WTC11 (cell line): Measurements from ENCODE around the gene FAM124A. TPM values are rescaled to one million over a fixed set of nuclear protein-coding genes. Genes with fewer than 3 reads are reported as not detected.

Experiments used
- ATAC-seq: fragments of 200-7000 bp; cut with Tn5 transposase; 2 replicates; pipeline ENCODE4 v1.10.0; 2021; ENCODE audit warnings: mild to moderate bottlenecking, moderate library complexity
- CTCF ChIA-PET: fragments of 300-600 bp; sonication (Branson Sonifier 250); formaldehyde crosslinking; loops from one replicate; lab custom pipeline; 2021; ENCODE audit warnings: antibody characterized with exemption; lab: Charles Lee
- POLR2A ChIA-PET: fragments of 350-600 bp; sonication (Branson Sonifier 250); formaldehyde crosslinking; loops from one replicate; lab custom pipeline; 2021; ENCODE audit warnings: antibody characterized with exemption; lab: Charles Lee
- DNase-seq: peaks from one replicate; pipeline ENCODE4 v3.0.0; 2021; ENCODE audit warnings: low spot score
- H3K27ac Mint-ChIP-seq: 2 replicates; pipeline ENCODE4 v1.8.0; 2021; ENCODE audit warnings: mixed read lengths
- H3K27me3 Mint-ChIP-seq: 2 replicates; pipeline ENCODE4 v1.8.0; 2021; ENCODE audit warnings: low read depth, mild to moderate bottlenecking, moderate library complexity, mixed read lengths
- H3K36me3 Mint-ChIP-seq: 2 replicates; pipeline ENCODE4 v1.8.0; 2021; ENCODE audit warnings: mixed read lengths
- H3K4me1 Mint-ChIP-seq: 2 replicates; pipeline ENCODE4 v1.8.0; 2022; ENCODE audit warnings: mixed read lengths
- H3K4me3 Mint-ChIP-seq: 2 replicates; pipeline ENCODE4 v1.8.0; 2021; ENCODE audit warnings: mild to moderate bottlenecking, moderate library complexity, mixed read lengths
- H3K9me3 Mint-ChIP-seq: 2 replicates; pipeline ENCODE4 v1.8.0; 2021; ENCODE audit warnings: mixed read lengths
- CREB1 ChIP-seq: sonication (generic); formaldehyde crosslinking; IDR thresholded peaks from 2 replicates; pipeline ENCODE4 v1.8.0; 2023; ENCODE audit warnings: mild to moderate bottlenecking, missing genetic modification reagents
- E2F1 ChIP-seq: sonication (generic); formaldehyde crosslinking; IDR thresholded peaks from 2 replicates; pipeline ENCODE4 v1.8.0; 2022; ENCODE audit warnings: mild to moderate bottlenecking, missing genetic modification reagents
- EMX1 ChIP-seq: fragments of 250-450 bp; sonication (Bioruptor Pico); IDR thresholded peaks from 2 replicates; pipeline ENCODE4 v1.8.0; 2021; ENCODE audit warnings: mild to moderate bottlenecking
- FOXP1 ChIP-seq: sonication (generic); formaldehyde crosslinking; IDR thresholded peaks from 2 replicates; pipeline ENCODE4 v1.8.0; 2022; ENCODE audit warnings: missing genetic modification reagents, mild to moderate bottlenecking, moderate library complexity, borderline replicate concordance
- IRF1 ChIP-seq: sonication (generic); formaldehyde crosslinking; IDR thresholded peaks from 2 replicates; pipeline ENCODE4 v1.8.0; 2023; ENCODE audit warnings: missing genetic modification reagents
- IRF2 ChIP-seq: sonication (generic); formaldehyde crosslinking; IDR thresholded peaks from 2 replicates; pipeline ENCODE4 v1.8.0; 2022; ENCODE audit warnings: low read depth, missing genetic modification reagents, borderline replicate concordance
- MAX ChIP-seq: sonication (generic); formaldehyde crosslinking; IDR thresholded peaks from 2 replicates; pipeline ENCODE4 v1.8.0; 2022; ENCODE audit warnings: mild to moderate bottlenecking, missing genetic modification reagents
- MXD4 ChIP-seq: fragments of 250-450 bp; sonication (Bioruptor Pico); IDR thresholded peaks from 2 replicates; pipeline ENCODE4 v1.8.0; 2021; ENCODE audit warnings: mild to moderate bottlenecking, moderate library complexity, borderline replicate concordance
- MYBL2 ChIP-seq: sonication (generic); formaldehyde crosslinking; IDR thresholded peaks from 2 replicates; pipeline ENCODE4 v1.8.1; 2023; ENCODE audit warnings: mild to moderate bottlenecking, moderate library complexity, missing genetic modification reagents
- PREB ChIP-seq: sonication (generic); formaldehyde crosslinking; IDR thresholded peaks from 2 replicates; pipeline ENCODE4 v1.8.1; 2022; ENCODE audit warnings: mild to moderate bottlenecking, missing genetic modification reagents, moderate library complexity, borderline replicate concordance
- SMAD3 ChIP-seq: sonication (generic); formaldehyde crosslinking; IDR thresholded peaks from 2 replicates; pipeline ENCODE4 v1.8.0; 2022; ENCODE audit warnings: missing genetic modification reagents, mild to moderate bottlenecking, borderline replicate concordance
- ZBTB21 ChIP-seq: sonication (generic); formaldehyde crosslinking; IDR thresholded peaks from 2 replicates; pipeline ENCODE4 v1.8.1; 2023; ENCODE audit warnings: mild to moderate bottlenecking, missing genetic modification reagents, borderline replicate concordance
- ZNF423 ChIP-seq: fragments of 250-450 bp; sonication (Bioruptor Pico); IDR thresholded peaks from 2 replicates; pipeline ENCODE4 v2.1.2; 2022; ENCODE audit warnings: mild to moderate bottlenecking, moderate library complexity
- ZNF671 ChIP-seq: fragments of 250-450 bp; sonication (Bioruptor Pico); IDR thresholded peaks from 2 replicates; pipeline ENCODE4 v1.8.0; 2021; ENCODE audit warnings: mild to moderate bottlenecking
- total RNA-seq: library from RNA; stranded (reverse); gene quantifications from 3 replicates; pipeline ENCODE4 v1.2.3, GENCODE V29; 2021
- TF ChIP-seq, protein P1 (sequence below): sonication (generic); formaldehyde crosslinking; IDR thresholded peaks from 2 replicates; pipeline ENCODE4 v1.8.0; 2023; ENCODE audit warnings: mild to moderate bottlenecking, missing genetic modification reagents
- TF ChIP-seq, protein P2 (sequence below): sonication (generic); formaldehyde crosslinking; IDR thresholded peaks from 2 replicates; pipeline ENCODE4 v1.8.1; 2023; ENCODE audit warnings: mild to moderate bottlenecking, missing genetic modification reagents

The FAM124A gene
- total RNA-seq, 1 experiment from 2014 or later = 45.8 TPM

GRCh38 chr13:51227404-51227803, 5.2 kb downstream of the FAM124A start (continued):
- TF ChIP-seq, protein P1, sequence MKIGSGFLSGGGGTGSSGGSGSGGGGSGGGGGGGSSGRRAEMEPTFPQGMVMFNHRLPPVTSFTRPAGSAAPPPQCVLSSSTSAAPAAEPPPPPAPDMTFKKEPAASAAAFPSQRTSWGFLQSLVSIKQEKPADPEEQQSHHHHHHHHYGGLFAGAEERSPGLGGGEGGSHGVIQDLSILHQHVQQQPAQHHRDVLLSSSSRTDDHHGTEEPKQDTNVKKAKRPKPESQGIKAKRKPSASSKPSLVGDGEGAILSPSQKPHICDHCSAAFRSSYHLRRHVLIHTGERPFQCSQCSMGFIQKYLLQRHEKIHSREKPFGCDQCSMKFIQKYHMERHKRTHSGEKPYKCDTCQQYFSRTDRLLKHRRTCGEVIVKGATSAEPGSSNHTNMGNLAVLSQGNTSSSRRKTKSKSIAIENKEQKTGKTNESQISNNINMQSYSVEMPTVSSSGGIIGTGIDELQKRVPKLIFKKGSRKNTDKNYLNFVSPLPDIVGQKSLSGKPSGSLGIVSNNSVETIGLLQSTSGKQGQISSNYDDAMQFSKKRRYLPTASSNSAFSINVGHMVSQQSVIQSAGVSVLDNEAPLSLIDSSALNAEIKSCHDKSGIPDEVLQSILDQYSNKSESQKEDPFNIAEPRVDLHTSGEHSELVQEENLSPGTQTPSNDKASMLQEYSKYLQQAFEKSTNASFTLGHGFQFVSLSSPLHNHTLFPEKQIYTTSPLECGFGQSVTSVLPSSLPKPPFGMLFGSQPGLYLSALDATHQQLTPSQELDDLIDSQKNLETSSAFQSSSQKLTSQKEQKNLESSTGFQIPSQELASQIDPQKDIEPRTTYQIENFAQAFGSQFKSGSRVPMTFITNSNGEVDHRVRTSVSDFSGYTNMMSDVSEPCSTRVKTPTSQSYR (CRISPR knock-in tag) = no peak
- TF ChIP-seq MYBL2 (no peak), IRF1 (CRISPR knock-in tag) (no peak), ZNF423 (CRISPR knock-in tag) (no peak), ZNF671 (CRISPR knock-in tag) (no peak), IRF2 (CRISPR knock-in tag) (no peak)

- Mint-ChIP-seq H3K9me3 (no peaks in the 10 kb centered on the region; the same call in 1 of the 2 replicates), H3K27me3 (no peaks in the 10 kb centered on the region), H3K4me1 (peaks cover 76% of the 10 kb centered on the region), H3K27ac (peak overlapping the region; percentile 94), H3K4me3 (peak overlapping the region; percentile 22), H3K36me3 (peaks cover 46% of the 10 kb centered on the region)
- ATAC-seq = no peak
- CTCF ChIA-PET = interaction anchor here (1.3 to 3.6 kb wide), 5 partner anchors 15 to 108 kb away, joined by 4 to 17 read pairs (median 4); no protein-coding TSS in a partner anchor
- DNase-seq = no peak
- POLR2A ChIA-PET = interaction anchor here (1.7 kb wide), 1 partner anchor 15 kb away, joined by 7 read pairs; no protein-coding TSS in a partner anchor
- TF ChIP-seq E2F1 (CRISPR knock-in tag) = no peak
- TF ChIP-seq SMAD3 (CRISPR knock-in tag) = no peak
- TF ChIP-seq, protein P1 (CRISPR knock-in tag) = no peak
- TF ChIP-seq FOXP1 (CRISPR knock-in tag) = no peak
- no peak for TF ChIP-seq ZBTB21
- no peak for TF ChIP-seq PREB (CRISPR knock-in tag)
- TF ChIP-seq CREB1 (CRISPR knock-in tag) = no peak
- no peak for TF ChIP-seq EMX1 (CRISPR knock-in tag)
- TF ChIP-seq IRF1 (CRISPR knock-in tag) = no peak
- TF ChIP-seq, protein P2, sequence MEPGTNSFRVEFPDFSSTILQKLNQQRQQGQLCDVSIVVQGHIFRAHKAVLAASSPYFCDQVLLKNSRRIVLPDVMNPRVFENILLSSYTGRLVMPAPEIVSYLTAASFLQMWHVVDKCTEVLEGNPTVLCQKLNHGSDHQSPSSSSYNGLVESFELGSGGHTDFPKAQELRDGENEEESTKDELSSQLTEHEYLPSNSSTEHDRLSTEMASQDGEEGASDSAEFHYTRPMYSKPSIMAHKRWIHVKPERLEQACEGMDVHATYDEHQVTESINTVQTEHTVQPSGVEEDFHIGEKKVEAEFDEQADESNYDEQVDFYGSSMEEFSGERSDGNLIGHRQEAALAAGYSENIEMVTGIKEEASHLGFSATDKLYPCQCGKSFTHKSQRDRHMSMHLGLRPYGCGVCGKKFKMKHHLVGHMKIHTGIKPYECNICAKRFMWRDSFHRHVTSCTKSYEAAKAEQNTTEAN (CRISPR knock-in tag) = no peak
- no peak for TF ChIP-seq MXD4 (CRISPR knock-in tag)
- TF ChIP-seq MAX (CRISPR knock-in tag) = no peak
Observed at GRCh38 chr13:51229101-51229719, 7.0 kb downstream of the FAM124A start.
